SK-N-SH treated with all-trans-retinoic acid at 6 μM for 48 hours (cell line): Measurements from ENCODE around the gene AKT2.

Experiments
- BACH2 ChIP-seq: fragments of 250-450 bp; sonication (Bioruptor Pico); IDR thresholded peaks from 2 replicates; pipeline ENCODE4 v1.9.0; 2021; ENCODE audit warnings: mild to moderate bottlenecking, borderline replicate concordance
- CSDC2 ChIP-seq: fragments of 250-450 bp; sonication (Bioruptor Pico); IDR thresholded peaks from 2 replicates; pipeline ENCODE4 v1.5.0; 2020; ENCODE audit warnings: mild to moderate bottlenecking, moderate library complexity
- ISL1 ChIP-seq: fragments of 250-450 bp; sonication (Bioruptor Pico); IDR thresholded peaks from 2 replicates; pipeline ENCODE4 v2.1.2; 2022; ENCODE audit warnings: mild to moderate bottlenecking, moderate library complexity
- PATZ1 ChIP-seq: fragments of 250-450 bp; sonication (Bioruptor Pico); IDR thresholded peaks from 2 replicates; pipeline ENCODE4 v1.8.0; 2020; ENCODE audit warnings: mild to moderate bottlenecking, moderate library complexity, borderline replicate concordance
- RARB ChIP-seq: fragments of 250-450 bp; sonication (Bioruptor Pico); IDR thresholded peaks from 2 replicates; pipeline ENCODE4 v1.8.0; 2021; ENCODE audit warnings: mild to moderate bottlenecking, moderate library complexity
- SNAI2 ChIP-seq: fragments of 250-450 bp; sonication (Bioruptor Pico); IDR thresholded peaks from 2 replicates; pipeline ENCODE4 v1.5.0; 2020; ENCODE audit warnings: mild to moderate bottlenecking, moderate library complexity
- TOX ChIP-seq: fragments of 250-450 bp; sonication (Bioruptor Pico); IDR thresholded peaks from 2 replicates; pipeline ENCODE4 v1.8.0; 2021; ENCODE audit warnings: mild to moderate bottlenecking, moderate library complexity, borderline replicate concordance
- TSHZ2 ChIP-seq: fragments of 250-450 bp; sonication (Bioruptor Pico); IDR thresholded peaks from 2 replicates; pipeline ENCODE4 v1.5.0; 2020; ENCODE audit warnings: mild to moderate bottlenecking, moderate library complexity
- ZC3H10 ChIP-seq: fragments of 250-450 bp; sonication (Bioruptor Pico); IDR thresholded peaks from 2 replicates; pipeline ENCODE4 v1.5.1; 2021; ENCODE audit warnings: mild to moderate bottlenecking, moderate library complexity
- ZFP3 ChIP-seq: fragments of 250-450 bp; sonication (Bioruptor Pico); IDR thresholded peaks from 2 replicates; pipeline ENCODE4 v1.5.0; 2020; ENCODE audit warnings: mild to moderate bottlenecking, moderate library complexity
- ZNF70 ChIP-seq: fragments of 450-650 bp; formaldehyde crosslinking; IDR thresholded peaks from 2 replicates; pipeline ENCODE4 v1.5.0; 2020; ENCODE audit warnings: mild to moderate bottlenecking, moderate library complexity

GRCh38 chr19:40251991-40252390, 33.2 kb downstream of the AKT2 start:
- TF ChIP-seq TSHZ2 (CRISPR knock-in tag) (no peak), ZFP3 (CRISPR knock-in tag) (no peak), CSDC2 (CRISPR knock-in tag) (no peak), PATZ1 (CRISPR knock-in tag) (no peak), ISL1 (CRISPR knock-in tag) (no peak), TOX (CRISPR knock-in tag) (no peak), ZNF70 (no peak), BACH2 (CRISPR knock-in tag) (no peak), SNAI2 (CRISPR knock-in tag) (no peak), ZC3H10 (CRISPR knock-in tag) (no peak), RARB (CRISPR knock-in tag) (no peak)
